DOHH2 (cell line): ENCODE measurements around the gene ITPR3.

ENCODE experiments used
- EZH2phosphoT487 ChIP-seq: fragments of 200-600 bp; sonication (generic); IDR thresholded peaks from 2 replicates; pipeline ENCODE4 v1.6.1; 2017; ENCODE audit warnings: borderline replicate concordance, mild to moderate bottlenecking, antibody characterized with exemption, low read length, moderate library complexity, mixed read lengths
- TF ChIP-seq, protein P1 (sequence below): fragments of 200-600 bp; sonication (generic); IDR thresholded peaks from one replicate; pipeline ENCODE4 v1.5.1; 2014; ENCODE audit warnings: antibody characterized with exemption, mild to moderate bottlenecking, low read depth, low read length; ENCODE audit not compliant: poor library complexity, severe bottlenecking

DNA sequence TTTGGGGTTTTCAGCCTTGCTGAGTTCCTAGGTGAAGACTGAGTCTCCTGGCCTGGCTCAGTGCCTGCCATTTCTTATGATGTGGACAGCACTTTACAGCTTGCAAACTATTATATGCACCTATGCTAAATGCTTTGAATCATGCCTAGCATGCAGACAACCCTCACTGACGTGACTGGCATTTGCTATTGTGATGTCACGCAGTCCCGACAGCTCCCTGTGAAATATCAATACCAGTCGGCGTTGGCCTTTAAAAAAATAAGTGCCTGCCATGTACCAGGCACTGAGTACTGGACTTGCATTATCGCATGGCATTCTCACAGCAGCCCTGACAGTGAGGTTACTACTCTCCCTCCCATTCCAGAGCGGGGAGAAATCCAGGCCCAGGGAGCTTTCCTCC is 54.8 kb downstream of the ITPR3 start:
- TF ChIP-seq, protein P1, sequence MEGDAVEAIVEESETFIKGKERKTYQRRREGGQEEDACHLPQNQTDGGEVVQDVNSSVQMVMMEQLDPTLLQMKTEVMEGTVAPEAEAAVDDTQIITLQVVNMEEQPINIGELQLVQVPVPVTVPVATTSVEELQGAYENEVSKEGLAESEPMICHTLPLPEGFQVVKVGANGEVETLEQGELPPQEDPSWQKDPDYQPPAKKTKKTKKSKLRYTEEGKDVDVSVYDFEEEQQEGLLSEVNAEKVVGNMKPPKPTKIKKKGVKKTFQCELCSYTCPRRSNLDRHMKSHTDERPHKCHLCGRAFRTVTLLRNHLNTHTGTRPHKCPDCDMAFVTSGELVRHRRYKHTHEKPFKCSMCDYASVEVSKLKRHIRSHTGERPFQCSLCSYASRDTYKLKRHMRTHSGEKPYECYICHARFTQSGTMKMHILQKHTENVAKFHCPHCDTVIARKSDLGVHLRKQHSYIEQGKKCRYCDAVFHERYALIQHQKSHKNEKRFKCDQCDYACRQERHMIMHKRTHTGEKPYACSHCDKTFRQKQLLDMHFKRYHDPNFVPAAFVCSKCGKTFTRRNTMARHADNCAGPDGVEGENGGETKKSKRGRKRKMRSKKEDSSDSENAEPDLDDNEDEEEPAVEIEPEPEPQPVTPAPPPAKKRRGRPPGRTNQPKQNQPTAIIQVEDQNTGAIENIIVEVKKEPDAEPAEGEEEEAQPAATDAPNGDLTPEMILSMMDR = no peak
- TF ChIP-seq EZH2phosphoT487 = no peak
